C4-2B (cell line): ENCODE measurements around the gene BHLHE23.

Experiments
- H3K27ac ChIP-seq: fragments of 450-650 bp; 2 replicates; pipeline ENCODE4 v1.5.1; 2017
- ZFX ChIP-seq: fragments of 450-650 bp; IDR thresholded peaks from 2 replicates; pipeline ENCODE4 v1.6.1; 2017
- TF ChIP-seq, protein P1 (sequence below): fragments of 450-650 bp; conservative IDR thresholded peaks from 2 replicates; pipeline ENCODE4 v1.5.1; 2017; ENCODE audit warnings: mild to moderate bottlenecking

The BHLHE23 gene

DNA sequence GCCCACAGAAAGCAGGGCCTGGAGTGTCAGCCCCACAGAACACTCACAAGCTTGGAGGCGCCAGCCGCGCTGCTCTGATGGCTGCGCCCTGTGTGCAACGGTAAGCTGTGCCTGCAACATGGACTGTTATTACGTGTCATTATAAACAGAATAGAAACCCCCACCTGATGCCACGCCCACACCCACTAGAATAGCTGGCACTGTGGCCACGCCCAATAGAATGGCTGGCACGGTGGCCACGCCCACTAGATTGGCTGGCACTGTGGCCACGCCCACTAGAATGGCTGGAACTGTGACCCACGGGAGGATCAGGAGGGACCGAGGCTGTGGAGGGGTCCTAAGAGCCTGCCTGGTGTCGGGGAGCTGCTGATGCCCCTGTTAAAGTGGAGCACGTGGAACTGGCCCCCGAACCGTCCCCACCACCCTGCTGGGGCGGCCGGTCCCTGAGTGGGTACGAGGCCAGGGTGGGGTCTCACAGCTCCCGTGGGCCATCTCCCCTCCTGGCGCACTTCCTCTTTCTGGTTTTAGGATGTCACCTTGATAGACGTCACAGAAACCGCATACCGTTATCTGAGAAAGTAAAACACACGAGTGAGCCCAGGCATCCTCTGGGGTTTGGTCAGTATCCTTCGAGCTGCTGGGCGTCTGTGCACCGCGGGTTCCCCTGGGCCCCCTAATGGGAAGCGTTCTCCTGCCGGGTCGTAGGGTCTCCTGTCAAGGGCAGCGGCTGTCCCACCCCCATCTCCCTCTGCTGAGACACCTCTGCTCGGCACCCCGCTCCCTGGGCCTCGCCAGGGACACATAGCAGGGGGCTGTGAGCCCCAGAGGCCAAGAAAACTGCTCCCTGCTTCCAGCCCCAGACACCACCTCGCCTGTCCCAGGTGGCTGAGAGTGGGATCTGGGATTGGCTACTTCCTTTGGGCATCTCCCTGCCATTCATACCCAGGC, 28.9 kb downstream of the BHLHE23 start:
- no peak overlapping the region for H3K27ac ChIP-seq
- no peak for TF ChIP-seq ZFX
- TF ChIP-seq, protein P1, sequence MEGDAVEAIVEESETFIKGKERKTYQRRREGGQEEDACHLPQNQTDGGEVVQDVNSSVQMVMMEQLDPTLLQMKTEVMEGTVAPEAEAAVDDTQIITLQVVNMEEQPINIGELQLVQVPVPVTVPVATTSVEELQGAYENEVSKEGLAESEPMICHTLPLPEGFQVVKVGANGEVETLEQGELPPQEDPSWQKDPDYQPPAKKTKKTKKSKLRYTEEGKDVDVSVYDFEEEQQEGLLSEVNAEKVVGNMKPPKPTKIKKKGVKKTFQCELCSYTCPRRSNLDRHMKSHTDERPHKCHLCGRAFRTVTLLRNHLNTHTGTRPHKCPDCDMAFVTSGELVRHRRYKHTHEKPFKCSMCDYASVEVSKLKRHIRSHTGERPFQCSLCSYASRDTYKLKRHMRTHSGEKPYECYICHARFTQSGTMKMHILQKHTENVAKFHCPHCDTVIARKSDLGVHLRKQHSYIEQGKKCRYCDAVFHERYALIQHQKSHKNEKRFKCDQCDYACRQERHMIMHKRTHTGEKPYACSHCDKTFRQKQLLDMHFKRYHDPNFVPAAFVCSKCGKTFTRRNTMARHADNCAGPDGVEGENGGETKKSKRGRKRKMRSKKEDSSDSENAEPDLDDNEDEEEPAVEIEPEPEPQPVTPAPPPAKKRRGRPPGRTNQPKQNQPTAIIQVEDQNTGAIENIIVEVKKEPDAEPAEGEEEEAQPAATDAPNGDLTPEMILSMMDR, result no peak

DNA sequence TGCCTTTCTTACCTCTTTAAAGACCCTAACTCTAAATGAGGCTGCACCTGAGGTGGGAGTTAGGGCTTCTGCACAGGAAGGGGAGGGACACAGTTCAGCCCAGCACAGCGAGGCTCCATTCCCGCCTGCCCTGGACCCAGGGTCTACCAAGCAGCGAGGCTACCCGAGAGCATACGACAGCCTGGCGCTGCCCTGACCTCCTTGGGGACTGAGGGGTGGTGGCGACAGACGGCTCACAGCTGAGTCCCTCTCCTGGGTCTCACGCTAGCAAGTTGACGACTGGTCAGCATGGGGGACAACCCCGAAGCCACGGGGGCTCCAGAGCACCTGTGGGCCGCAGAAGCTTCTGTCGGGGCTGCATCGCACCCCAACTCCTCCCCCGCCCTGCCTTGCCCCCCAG, 29.9 kb downstream of the BHLHE23 start:
- TF ChIP-seq ZFX, result no peak
- TF ChIP-seq, protein P1, result no peak
- no peak overlapping the region for H3K27ac ChIP-seq

GRCh38 chr20:62975812-62976508, 30.8 kb downstream of the BHLHE23 start:
- TF ChIP-seq, protein P1, result no peak
- TF ChIP-seq ZFX, result no peak

DNA sequence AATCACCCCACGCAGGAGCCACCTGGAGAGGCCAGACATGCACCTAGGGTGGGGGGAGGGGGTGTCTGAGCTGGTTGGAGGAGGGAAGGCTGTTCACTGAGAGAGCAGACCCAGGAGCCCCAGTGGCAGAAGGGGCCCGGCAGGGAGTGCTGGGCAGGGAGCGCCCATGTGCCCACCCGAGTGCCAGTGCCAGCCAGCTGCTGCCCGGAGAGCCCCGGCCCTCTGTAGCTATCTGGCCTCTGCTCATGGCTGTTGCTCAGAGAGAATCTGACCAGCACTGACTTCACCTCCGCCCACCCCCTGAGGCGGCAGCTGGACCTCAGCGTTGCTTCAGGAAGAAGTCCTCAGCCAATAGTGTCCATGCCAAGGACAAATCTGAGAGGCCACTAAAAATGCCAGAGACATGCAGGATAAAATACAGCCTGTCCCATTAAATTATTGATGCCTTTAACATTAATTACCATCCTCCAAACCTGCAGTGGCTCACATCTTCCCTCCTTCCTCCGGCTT, 31.5 kb downstream of the BHLHE23 start:
- TF ChIP-seq ZFX, result no peak
- TF ChIP-seq, protein P1, result no peak
- H3K27ac ChIP-seq, result no peak overlapping the region

More at GRCh38 chr20:62975812-62976508, 30.8 kb downstream of the BHLHE23 start:
- no peak overlapping the region for H3K27ac ChIP-seq

DNA sequence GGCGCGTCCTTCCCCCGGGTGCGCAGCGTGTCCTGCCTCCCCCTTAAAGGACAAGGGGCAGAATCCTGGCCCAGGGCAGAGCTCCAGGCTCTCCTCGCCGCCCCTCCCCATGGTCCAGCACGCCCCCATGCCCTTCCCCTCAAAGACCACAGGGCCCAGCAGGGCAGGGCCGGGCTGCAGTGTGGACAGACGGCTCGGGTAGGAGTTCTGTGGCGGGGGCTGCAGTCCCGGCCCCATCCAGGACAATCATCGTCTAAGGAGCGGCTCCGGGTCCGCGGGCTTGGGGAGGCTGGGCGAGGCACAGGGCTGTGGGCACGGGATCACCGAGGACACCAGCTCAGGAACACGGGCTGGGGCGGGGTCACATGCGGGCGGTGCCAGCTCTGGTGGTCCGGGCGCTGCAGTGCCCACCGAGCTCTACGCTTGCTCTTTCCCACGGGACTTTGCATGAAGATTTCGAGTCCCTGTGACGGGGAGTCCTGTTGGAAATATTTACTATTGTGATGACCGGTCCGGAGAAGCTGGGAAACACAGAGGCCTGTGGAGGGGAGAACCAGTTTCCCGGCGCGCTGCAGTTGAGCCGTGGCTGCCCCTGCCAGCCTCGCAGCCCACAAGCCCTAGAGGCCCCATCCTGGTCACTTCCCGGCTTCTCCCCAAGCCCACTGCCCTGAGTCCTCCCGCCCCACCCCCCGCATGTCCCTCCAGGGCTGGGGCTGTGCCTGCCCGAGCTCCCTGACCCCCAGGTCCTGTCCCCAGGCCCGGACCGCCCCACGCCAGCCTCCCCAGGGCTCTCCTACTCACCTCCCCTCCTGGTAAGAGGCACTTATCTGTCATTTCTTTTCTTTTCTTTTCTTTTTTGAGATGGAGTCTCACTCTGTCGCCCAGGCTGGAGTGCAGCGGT, 33.7 kb downstream of the BHLHE23 start:
- no peak for TF ChIP-seq ZFX
- TF ChIP-seq, protein P1, result no peak
- no peak overlapping the region for H3K27ac ChIP-seq

DNA sequence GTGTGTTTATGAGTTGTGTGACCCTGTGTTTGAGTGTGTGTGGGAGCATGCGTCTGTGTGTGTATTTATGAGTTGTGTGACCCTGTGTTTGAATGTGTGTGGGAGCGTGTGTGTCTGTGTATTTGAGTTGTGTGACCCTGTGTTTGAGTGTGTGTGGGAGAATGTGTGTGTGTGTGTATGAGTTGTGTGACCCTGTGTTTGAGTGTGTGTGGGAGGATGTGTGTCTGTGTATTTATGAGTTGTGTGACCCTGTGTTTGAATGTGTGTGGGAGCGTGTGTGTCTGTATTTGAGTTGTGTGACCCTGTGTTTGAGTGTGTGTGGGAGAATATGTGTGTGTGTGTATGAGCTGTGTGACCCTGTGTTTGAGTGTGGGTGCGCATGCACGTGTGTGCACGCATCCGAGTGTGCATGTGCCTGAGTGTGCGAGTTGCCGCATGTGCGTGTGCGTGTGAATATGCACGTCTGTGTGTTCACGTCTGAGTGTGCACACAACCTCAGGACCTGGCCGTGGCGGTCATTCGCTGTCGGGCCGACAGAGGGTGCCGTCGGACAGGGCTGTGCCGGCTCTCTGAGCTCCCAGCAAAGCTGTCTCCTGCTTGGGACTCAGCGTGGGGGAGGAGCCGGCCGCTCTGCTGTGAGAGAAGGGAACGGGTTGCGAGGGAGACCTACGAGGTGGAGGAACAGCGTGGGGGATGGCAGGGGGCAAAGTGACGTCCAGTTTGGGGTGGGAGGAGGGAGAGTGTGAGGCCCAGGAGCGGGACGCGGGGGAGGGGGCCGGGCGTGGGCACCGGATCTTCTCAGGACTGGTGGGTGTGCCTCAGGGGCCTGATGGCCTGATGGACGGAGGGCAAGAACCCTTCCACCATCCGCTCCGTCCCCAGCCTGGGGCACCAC, 34.6 kb downstream of the BHLHE23 start:
- no peak overlapping the region for H3K27ac ChIP-seq
- TF ChIP-seq, protein P1, result peak; percentile 88
- no peak for TF ChIP-seq ZFX
